K562 (cell line): Measurements from ENCODE around the gene NIPAL3. TPM values are rescaled to one million over a fixed set of nuclear protein-coding genes. Genes with fewer than 3 reads are reported as not detected.
A peak's percentile ranks its signal among the peaks of the same experiment; 100 is the strongest.

Experiments
- ARHGAP35 ChIP-seq: fragments of 450-650 bp; IDR thresholded peaks from 2 replicates; pipeline ENCODE4 v1.6.1; 2018; ENCODE audit not compliant: partially characterized antibody
- E2F5 ChIP-seq: sonication (generic); formaldehyde crosslinking; IDR thresholded peaks from 2 replicates; pipeline ENCODE4 v1.8.0; 2022; ENCODE audit warnings: mild to moderate bottlenecking, missing genetic modification reagents
- ETV5 ChIP-seq: sonication (generic); formaldehyde crosslinking; IDR thresholded peaks from 2 replicates; pipeline ENCODE4 v1.4.0; 2020; ENCODE audit warnings: low read depth, mild to moderate bottlenecking, missing genetic modification reagents
- KAT2B ChIP-seq: IDR thresholded peaks from one replicate; pipeline ENCODE4 v1.6.1; 2012; ENCODE audit warnings: low read depth, mild to moderate bottlenecking, control low read depth, inconsistent platforms, low read length, moderate library complexity
- PYGO2 ChIP-seq: fragments of 450-650 bp; IDR thresholded peaks from 2 replicates; pipeline ENCODE4 v1.6.1; 2016; ENCODE audit warnings: mild to moderate bottlenecking, missing genetic modification characterization, moderate library complexity, missing compliant biosample characterization
- SMARCA4 ChIP-seq: fragments of 450-650 bp; IDR thresholded peaks from 2 replicates; pipeline ENCODE4 v1.6.1; 2016
- TEAD1 ChIP-seq, 2 experiments: fragments of 450-650 bp in 1 of 2; sonication (generic) in 1 of 2; formaldehyde crosslinking; IDR thresholded peaks; 2 replicates each; pipeline versions ENCODE4 v1.4.0 to v1.8.0; 2020 to 2022; ENCODE audit warnings: mild to moderate bottlenecking in 2 of 2, missing genetic modification reagents in 1 of 2
- polyA plus RNA-seq, 8 experiments: library from polyadenylated mRNA; depleted of rRNA in 4 of 8; stranded (reverse) in 5 of 8; unstranded in 3 of 8; fragments of >200 nt; fragmentation: Nextera tagmentation in 2 of 8; fragmentation: Illumina TruSeq in 1 of 8; extraction: Ambion mirVana in 2 of 8; extraction: Trizol in 1 of 8; gene quantifications; 2 replicates each; pipeline versions ENCODE4 v1.2.1 to v1.2.3, GENCODE V29; 2011 to 2014; ENCODE audit warnings: inconsistent platforms in 1 of 8, missing spikeins in 1 of 8
- total RNA-seq, 7 experiments: library from RNA; depleted of rRNA in 6 of 7; stranded (reverse); fragments of >200 nt in 6 of 7; fragmentation: Illumina TruSeq in 2 of 7; extraction: Trizol in 2 of 7; gene quantifications; 2 replicates each; pipeline versions ENCODE4 v1.2.1 to v1.2.3, GENCODE V29; 2011 to 2021; ENCODE audit warnings: low replicate concordance in 1 of 7
- TF ChIP-seq, protein P1 (sequence below): fragments of 450-650 bp; IDR thresholded peaks from 2 replicates; pipeline ENCODE4 v1.6.1; 2016; ENCODE audit warnings: missing biosample characterization, missing genetic modification characterization
- TF ChIP-seq, protein P2 (sequence below): fragments of 450-650 bp; IDR thresholded peaks from 2 replicates; pipeline ENCODE4 v1.7.0; 2016; ENCODE audit warnings: borderline replicate concordance
- TF ChIP-seq, protein P3 (sequence below): fragments of 450-650 bp; IDR thresholded peaks from 2 replicates; pipeline ENCODE4 v1.6.1; 2016; ENCODE audit warnings: mild to moderate bottlenecking, moderate library complexity

The NIPAL3 gene
- total and polyA plus RNA-seq, 9 of the 15 experiments (the other 6 are each of a cell fraction or from before 2014, with no cell fraction given) = 10.5 to 26.3 (median 16.0) TPM

DNA sequence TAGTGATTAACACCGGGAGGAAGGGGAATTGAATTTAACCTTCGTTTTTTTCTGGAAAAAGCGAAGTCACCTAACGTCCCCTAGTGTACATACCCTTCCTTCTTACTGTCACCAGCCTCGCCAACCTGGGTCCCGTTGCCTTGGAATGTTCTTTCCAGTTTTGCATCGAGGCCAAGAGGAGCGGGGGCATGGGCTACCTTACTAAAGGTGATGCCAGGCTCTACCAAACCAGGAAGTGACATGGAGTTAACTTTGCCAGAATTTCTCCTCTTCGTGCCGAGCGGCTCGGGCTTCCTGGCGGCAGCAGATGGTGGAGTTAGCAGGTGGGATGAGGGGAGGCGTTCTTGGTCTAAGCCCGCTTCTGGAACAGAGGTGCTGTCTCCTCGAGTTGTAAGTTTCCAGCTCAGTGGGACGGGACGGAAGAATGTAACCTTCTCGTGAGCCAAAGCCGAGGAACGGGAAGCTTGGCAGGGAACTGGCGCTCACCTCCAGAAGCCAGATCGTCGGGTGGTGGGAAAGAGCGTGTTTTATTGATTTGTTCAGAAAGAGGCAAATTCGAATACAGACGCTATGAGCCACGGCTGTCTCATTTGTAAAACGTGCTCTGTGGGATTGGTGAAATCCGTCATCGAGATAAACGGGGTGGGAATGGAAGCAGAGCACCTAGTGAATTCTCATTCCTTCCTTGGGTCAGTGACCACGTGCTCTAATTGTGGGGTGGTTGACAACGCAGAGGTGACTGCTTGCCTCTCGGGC is 486 bp downstream of the NIPAL3 start (continued):
- TF ChIP-seq, protein P1, sequence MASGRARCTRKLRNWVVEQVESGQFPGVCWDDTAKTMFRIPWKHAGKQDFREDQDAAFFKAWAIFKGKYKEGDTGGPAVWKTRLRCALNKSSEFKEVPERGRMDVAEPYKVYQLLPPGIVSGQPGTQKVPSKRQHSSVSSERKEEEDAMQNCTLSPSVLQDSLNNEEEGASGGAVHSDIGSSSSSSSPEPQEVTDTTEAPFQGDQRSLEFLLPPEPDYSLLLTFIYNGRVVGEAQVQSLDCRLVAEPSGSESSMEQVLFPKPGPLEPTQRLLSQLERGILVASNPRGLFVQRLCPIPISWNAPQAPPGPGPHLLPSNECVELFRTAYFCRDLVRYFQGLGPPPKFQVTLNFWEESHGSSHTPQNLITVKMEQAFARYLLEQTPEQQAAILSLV = no peak
- TF ChIP-seq SMARCA4 (no peak), PYGO2 (tag) (no peak), ARHGAP35 (no peak), E2F5 (CRISPR knock-in tag) (no peak), TEAD1 (CRISPR knock-in tag; IDR thresholded peaks at IDR 0.05) (0 out of 4 replicates have a peak, but pooled peaks of 1 of the 2 experiments have one; percentile 9), ETV5 (CRISPR knock-in tag) (peak; percentile 42; the same call in 1 of the 2 replicates), KAT2B (no peak)
- TF ChIP-seq, protein P2, sequence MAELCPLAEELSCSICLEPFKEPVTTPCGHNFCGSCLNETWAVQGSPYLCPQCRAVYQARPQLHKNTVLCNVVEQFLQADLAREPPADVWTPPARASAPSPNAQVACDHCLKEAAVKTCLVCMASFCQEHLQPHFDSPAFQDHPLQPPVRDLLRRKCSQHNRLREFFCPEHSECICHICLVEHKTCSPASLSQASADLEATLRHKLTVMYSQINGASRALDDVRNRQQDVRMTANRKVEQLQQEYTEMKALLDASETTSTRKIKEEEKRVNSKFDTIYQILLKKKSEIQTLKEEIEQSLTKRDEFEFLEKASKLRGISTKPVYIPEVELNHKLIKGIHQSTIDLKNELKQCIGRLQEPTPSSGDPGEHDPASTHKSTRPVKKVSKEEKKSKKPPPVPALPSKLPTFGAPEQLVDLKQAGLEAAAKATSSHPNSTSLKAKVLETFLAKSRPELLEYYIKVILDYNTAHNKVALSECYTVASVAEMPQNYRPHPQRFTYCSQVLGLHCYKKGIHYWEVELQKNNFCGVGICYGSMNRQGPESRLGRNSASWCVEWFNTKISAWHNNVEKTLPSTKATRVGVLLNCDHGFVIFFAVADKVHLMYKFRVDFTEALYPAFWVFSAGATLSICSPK = 0 out of 2 replicates have a peak, but pooled peaks have one; percentile 22
- TF ChIP-seq, protein P3, sequence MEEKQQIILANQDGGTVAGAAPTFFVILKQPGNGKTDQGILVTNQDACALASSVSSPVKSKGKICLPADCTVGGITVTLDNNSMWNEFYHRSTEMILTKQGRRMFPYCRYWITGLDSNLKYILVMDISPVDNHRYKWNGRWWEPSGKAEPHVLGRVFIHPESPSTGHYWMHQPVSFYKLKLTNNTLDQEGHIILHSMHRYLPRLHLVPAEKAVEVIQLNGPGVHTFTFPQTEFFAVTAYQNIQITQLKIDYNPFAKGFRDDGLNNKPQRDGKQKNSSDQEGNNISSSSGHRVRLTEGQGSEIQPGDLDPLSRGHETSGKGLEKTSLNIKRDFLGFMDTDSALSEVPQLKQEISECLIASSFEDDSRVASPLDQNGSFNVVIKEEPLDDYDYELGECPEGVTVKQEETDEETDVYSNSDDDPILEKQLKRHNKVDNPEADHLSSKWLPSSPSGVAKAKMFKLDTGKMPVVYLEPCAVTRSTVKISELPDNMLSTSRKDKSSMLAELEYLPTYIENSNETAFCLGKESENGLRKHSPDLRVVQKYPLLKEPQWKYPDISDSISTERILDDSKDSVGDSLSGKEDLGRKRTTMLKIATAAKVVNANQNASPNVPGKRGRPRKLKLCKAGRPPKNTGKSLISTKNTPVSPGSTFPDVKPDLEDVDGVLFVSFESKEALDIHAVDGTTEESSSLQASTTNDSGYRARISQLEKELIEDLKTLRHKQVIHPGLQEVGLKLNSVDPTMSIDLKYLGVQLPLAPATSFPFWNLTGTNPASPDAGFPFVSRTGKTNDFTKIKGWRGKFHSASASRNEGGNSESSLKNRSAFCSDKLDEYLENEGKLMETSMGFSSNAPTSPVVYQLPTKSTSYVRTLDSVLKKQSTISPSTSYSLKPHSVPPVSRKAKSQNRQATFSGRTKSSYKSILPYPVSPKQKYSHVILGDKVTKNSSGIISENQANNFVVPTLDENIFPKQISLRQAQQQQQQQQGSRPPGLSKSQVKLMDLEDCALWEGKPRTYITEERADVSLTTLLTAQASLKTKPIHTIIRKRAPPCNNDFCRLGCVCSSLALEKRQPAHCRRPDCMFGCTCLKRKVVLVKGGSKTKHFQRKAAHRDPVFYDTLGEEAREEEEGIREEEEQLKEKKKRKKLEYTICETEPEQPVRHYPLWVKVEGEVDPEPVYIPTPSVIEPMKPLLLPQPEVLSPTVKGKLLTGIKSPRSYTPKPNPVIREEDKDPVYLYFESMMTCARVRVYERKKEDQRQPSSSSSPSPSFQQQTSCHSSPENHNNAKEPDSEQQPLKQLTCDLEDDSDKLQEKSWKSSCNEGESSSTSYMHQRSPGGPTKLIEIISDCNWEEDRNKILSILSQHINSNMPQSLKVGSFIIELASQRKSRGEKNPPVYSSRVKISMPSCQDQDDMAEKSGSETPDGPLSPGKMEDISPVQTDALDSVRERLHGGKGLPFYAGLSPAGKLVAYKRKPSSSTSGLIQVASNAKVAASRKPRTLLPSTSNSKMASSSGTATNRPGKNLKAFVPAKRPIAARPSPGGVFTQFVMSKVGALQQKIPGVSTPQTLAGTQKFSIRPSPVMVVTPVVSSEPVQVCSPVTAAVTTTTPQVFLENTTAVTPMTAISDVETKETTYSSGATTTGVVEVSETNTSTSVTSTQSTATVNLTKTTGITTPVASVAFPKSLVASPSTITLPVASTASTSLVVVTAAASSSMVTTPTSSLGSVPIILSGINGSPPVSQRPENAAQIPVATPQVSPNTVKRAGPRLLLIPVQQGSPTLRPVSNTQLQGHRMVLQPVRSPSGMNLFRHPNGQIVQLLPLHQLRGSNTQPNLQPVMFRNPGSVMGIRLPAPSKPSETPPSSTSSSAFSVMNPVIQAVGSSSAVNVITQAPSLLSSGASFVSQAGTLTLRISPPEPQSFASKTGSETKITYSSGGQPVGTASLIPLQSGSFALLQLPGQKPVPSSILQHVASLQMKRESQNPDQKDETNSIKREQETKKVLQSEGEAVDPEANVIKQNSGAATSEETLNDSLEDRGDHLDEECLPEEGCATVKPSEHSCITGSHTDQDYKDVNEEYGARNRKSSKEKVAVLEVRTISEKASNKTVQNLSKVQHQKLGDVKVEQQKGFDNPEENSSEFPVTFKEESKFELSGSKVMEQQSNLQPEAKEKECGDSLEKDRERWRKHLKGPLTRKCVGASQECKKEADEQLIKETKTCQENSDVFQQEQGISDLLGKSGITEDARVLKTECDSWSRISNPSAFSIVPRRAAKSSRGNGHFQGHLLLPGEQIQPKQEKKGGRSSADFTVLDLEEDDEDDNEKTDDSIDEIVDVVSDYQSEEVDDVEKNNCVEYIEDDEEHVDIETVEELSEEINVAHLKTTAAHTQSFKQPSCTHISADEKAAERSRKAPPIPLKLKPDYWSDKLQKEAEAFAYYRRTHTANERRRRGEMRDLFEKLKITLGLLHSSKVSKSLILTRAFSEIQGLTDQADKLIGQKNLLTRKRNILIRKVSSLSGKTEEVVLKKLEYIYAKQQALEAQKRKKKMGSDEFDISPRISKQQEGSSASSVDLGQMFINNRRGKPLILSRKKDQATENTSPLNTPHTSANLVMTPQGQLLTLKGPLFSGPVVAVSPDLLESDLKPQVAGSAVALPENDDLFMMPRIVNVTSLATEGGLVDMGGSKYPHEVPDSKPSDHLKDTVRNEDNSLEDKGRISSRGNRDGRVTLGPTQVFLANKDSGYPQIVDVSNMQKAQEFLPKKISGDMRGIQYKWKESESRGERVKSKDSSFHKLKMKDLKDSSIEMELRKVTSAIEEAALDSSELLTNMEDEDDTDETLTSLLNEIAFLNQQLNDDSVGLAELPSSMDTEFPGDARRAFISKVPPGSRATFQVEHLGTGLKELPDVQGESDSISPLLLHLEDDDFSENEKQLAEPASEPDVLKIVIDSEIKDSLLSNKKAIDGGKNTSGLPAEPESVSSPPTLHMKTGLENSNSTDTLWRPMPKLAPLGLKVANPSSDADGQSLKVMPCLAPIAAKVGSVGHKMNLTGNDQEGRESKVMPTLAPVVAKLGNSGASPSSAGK = peak; percentile 94
